ENCODE measurements around the gene EPHA8. TPM values are rescaled to one million over a fixed set of nuclear protein-coding genes. Genes with fewer than 3 reads are reported as not detected.

Gene EPHA8
- total RNA-seq (not detected), polyA plus RNA-seq (not detected)
- long read RNA-seq, donor 1: 0 reads
- long read RNA-seq, donor 2: 0 reads
- long read RNA-seq, donor 3: 0 reads
- long read RNA-seq, donor 4: 0 reads
- long read RNA-seq, donor 5: 0 reads
- long read RNA-seq, donor 6: 0 reads
- long read RNA-seq, donor 7: 0 reads
- long read RNA-seq, donor 8: 0 reads
- long read RNA-seq, donor 9: 0 reads
- long read RNA-seq, donor 10: 0 reads

- H3K4me1 ChIP-seq: peaks cover 0 to 10% (median 0%) of the 10 kb centered on the region in 4 donors
- intact Hi-C loops (cut with DNase I; ENCODE audit: low total_unique reads): no loop called here
- TF ChIP-seq POLR2AphosphoS5 (IDR thresholded peaks at IDR 0.05) (no peak), EP300 (IDR thresholded peaks at IDR 0.05) (no peak), POLR2A (IDR thresholded peaks at IDR 0.05) (no peak), CTCF (IDR thresholded peaks at IDR 0.05) (no peak)
- 5 to 23% (median 15%) methylated on average over 19 to 81 of the region's 81 CpGs for WGBS, 5 donors
- no peaks in the 10 kb centered on the region for H3K36me3 ChIP-seq
- H3K27me3 ChIP-seq: peaks cover 17 to 95% (median 70%) of the 10 kb centered on the region in 3 donors
- no peak within 1 kb of the TSS for H3K27ac ChIP-seq
- DNase-seq: peak in 1 of 2 donors; percentile 19
- H3K4me3 ChIP-seq: peak within 1 kb of the TSS in 1 of 4 donors; percentile 6
- no peaks in the 10 kb centered on the region for H3K9me3 ChIP-seq
These were observed at the start of gene EPHA8 for GRCh38 chr1:22562584-22563583. Gene EPHA8, plus strand, starts transcription at chr1:22563489. Its CDS starts 147 bp downstream, at chr1:22563636.

DNA sequence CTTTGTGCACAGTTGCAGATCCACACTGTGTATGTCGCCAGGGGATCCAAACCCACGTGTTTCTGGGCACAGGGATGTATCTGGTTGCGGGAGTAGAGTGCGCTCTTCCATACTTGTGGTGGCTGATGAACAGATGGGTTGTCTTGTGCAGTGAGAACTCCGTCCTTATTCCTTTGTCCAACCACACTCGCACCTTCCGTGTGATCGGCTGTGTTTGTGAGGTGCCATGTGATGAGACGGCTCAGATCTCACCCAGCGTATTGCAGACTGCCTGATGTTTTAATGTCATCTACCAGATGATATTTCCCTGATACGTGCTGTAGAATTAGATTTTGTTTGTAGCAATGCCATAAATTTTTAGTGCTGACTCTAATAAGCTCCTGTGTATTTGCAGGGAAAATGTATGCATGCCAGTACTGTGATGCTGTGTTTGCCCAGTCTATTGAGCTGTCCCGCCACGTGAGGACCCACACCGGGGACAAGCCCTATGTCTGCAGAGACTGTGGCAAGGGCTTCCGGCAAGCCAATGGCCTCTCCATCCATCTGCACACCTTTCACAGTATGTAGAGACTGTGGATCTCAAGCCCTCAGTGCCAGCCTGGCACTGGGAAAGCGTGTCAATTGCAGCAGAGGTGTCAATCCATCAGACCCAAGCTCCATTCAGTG is 46.2 kb upstream of the EPHA8 start:
- Histone ChIP-seq H3K27me3 (no peaks in the 10 kb centered on the region), H3K9me3 (no peaks in the 10 kb centered on the region), H3K4me3 (no peak overlapping the region), H3K27ac (no peak overlapping the region), H3K36me3 (peaks cover 92 to 100% (median 100%) of the 10 kb centered on the region in 4 donors), H3K4me1 (peaks cover 0 to 7% (median 0%) of the 10 kb centered on the region in 4 donors)
- TF ChIP-seq POLR2A (IDR thresholded peaks at IDR 0.05) (no peak), POLR2AphosphoS5 (IDR thresholded peaks at IDR 0.05) (no peak), CTCF (IDR thresholded peaks at IDR 0.05) (no peak), EP300 (IDR thresholded peaks at IDR 0.05) (no peak)
- WGBS, 5 donors: 94 to 96% (median 95%) methylated on average over 16 of the region's 16 CpGs
- intact Hi-C loops (cut with DNase I; ENCODE audit: low total_unique reads): no loop called here
- DNase-seq: no peak

- Histone ChIP-seq H3K36me3 (peaks cover 87 to 100% (median 99%) of the 10 kb centered on the region in 4 donors), H3K4me3 (no peak overlapping the region), H3K9me3 (no peaks in the 10 kb centered on the region), H3K4me1 (peaks cover 0 to 7% (median 0%) of the 10 kb centered on the region in 4 donors), H3K27me3 (no peaks in the 10 kb centered on the region), H3K27ac (no peak overlapping the region)
- no peak for DNase-seq
- 85 to 90% (median 88%) methylated on average over 7 of the region's 7 CpGs for WGBS, 5 donors
- intact Hi-C loops (cut with DNase I; ENCODE audit: low total_unique reads): no loop called here
- TF ChIP-seq POLR2A (IDR thresholded peaks at IDR 0.05) (no peak), CTCF (IDR thresholded peaks at IDR 0.05) (no peak), POLR2AphosphoS5 (IDR thresholded peaks at IDR 0.05) (no peak), EP300 (IDR thresholded peaks at IDR 0.05) (no peak)
These were observed 45.3 kb upstream of the EPHA8 start for GRCh38 chr1:22517956-22518355.

GRCh38 chr1:22518379-22518778 is 44.9 kb upstream of the EPHA8 start:
- no peaks in the 10 kb centered on the region for H3K27me3 ChIP-seq
- intact Hi-C loops (cut with DNase I; ENCODE audit: low total_unique reads): no loop called here
- TF ChIP-seq POLR2A (IDR thresholded peaks at IDR 0.05) (no peak), EP300 (IDR thresholded peaks at IDR 0.05) (no peak), POLR2AphosphoS5 (IDR thresholded peaks at IDR 0.05) (no peak), CTCF (IDR thresholded peaks at IDR 0.05) (no peak)
- no peak overlapping the region for H3K27ac ChIP-seq
- no peak overlapping the region for H3K4me3 ChIP-seq
- WGBS, 5 donors: 58 to 74% (median 65%) methylated on average over 3 of the region's 3 CpGs
- no peaks in the 10 kb centered on the region for H3K9me3 ChIP-seq
- H3K4me1 ChIP-seq: peaks cover 0 to 7% (median 0%) of the 10 kb centered on the region in 4 donors
- peaks cover 83 to 100% (median 99%) of the 10 kb centered on the region in 4 donors for H3K36me3 ChIP-seq
- DNase-seq: no peak
